ENCODE results near the gene PELI2. TPM values are rescaled to one million over a fixed set of nuclear protein-coding genes. Genes with fewer than 3 reads are reported as not detected.
"Not testable (repeated sequence)": the region's sequence is repeated elsewhere in the genome, so short reads cannot be mapped to it uniquely, and the experiment has no call there.

PELI2 gene
- total RNA-seq, 2 donors from 2014 or later = 31.6 to 41.8 TPM

DNA sequence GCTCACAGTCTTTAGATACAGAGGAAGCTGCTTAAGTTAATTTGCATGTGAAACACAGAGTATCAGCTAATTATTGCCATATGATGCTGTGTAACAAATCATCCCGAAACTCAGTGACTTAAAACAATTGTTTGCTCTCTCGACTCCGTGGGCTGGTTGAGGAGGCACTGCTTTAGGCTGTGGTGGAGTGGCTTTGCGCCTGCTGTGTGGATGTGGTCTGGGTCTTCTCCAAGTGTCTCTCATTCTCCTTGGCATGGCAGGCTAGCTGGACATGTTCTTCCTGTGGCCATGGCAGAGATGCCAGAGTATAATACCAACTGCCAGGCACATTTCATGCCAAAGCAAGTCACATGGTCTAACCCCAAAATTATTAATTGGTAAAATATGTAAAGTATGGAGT lies 40.9 kb downstream of the PELI2 start:
- H3K4me3 ChIP-seq = no peak overlapping the region
- no peak for DNase-seq
- intact Hi-C loops (cut with DNase I) = no loop called here
- 91 to 97% methylated on average over 4 of the region's 4 CpGs for WGBS, 2 donors
- H3K4me1 ChIP-seq = peaks cover 57% of the 10 kb centered on the region
- H3K27ac ChIP-seq = no peak overlapping the region
- no peaks in the 10 kb centered on the region for H3K27me3 ChIP-seq
- no peak for TF ChIP-seq POLR2A (IDR thresholded peaks at IDR 0.05)
- TF ChIP-seq, protein P1, sequence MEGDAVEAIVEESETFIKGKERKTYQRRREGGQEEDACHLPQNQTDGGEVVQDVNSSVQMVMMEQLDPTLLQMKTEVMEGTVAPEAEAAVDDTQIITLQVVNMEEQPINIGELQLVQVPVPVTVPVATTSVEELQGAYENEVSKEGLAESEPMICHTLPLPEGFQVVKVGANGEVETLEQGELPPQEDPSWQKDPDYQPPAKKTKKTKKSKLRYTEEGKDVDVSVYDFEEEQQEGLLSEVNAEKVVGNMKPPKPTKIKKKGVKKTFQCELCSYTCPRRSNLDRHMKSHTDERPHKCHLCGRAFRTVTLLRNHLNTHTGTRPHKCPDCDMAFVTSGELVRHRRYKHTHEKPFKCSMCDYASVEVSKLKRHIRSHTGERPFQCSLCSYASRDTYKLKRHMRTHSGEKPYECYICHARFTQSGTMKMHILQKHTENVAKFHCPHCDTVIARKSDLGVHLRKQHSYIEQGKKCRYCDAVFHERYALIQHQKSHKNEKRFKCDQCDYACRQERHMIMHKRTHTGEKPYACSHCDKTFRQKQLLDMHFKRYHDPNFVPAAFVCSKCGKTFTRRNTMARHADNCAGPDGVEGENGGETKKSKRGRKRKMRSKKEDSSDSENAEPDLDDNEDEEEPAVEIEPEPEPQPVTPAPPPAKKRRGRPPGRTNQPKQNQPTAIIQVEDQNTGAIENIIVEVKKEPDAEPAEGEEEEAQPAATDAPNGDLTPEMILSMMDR (IDR thresholded peaks at IDR 0.05) = no peak
- ATAC-seq = no peak
- no peaks in the 10 kb centered on the region for H3K9me3 ChIP-seq
- H3K36me3 ChIP-seq (replicated peaks in 1 of 2; ENCODE audit: insufficient read depth in 1 of 2, low read depth in 2 of 2) = no peaks in the 10 kb centered on the region

DNA sequence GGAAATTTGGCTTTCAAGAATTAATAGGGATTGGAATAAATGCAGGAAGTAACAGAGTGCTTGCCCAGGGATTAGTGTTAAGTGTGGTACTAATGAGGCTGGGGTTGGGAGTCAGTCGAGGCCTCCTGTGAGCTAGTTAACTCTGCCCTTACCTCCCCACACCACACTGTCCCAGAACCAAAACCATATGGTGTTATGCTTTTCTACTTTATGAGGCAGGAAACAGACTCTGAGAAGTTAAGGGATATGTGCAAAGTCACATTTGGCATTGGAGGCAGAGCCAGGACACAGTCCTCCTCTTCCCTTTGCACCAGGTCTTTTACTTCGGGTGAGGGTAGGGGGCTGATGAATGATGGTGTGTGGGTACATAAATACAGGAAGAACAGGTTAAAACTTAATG lies 41.9 kb downstream of the PELI2 start:
- intact Hi-C loops (cut with DNase I) = no loop called here
- H3K27ac ChIP-seq = peak overlapping the region in 1 of 4 donors; percentile 49
- peaks cover 49% of the 10 kb centered on the region for H3K4me1 ChIP-seq
- ATAC-seq (no peak), DNase-seq (no peak)
- no peak overlapping the region for H3K4me3 ChIP-seq
- no peaks in the 10 kb centered on the region for H3K36me3 ChIP-seq (replicated peaks in 1 of 2; ENCODE audit: insufficient read depth in 1 of 2, low read depth in 2 of 2)
- no peaks in the 10 kb centered on the region for H3K27me3 ChIP-seq
- H3K9me3 ChIP-seq = no peaks in the 10 kb centered on the region
- 2 to 4% methylated on average over 2 of the region's 2 CpGs for WGBS, 2 donors
- no peak for TF ChIP-seq POLR2A (IDR thresholded peaks at IDR 0.05)
- TF ChIP-seq, protein P1 (IDR thresholded peaks at IDR 0.05) = no peak

DNA sequence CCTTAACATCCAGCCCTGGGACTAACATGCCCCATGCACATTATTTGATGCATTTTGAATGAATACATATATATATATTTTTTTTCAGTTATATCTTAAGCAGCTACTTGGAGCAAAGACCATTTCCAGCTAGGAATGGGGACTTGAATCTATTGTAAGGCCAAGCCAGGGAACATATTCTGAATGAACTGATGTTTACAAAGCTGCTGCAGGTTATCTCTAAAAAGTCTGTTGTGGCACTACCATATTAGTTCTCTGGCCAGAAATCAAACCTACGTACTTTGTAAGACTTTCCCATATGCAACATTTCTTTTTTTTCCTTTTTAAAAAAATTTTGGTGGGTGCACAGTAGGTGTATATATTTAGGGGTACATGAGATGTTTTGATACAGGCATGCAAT lies 43.4 kb downstream of the PELI2 start:
- Histone ChIP-seq H3K9me3 (no peaks in the 10 kb centered on the region), H3K4me1 (peaks cover 42% of the 10 kb centered on the region), H3K36me3 (replicated peaks in 1 of 2; ENCODE audit: insufficient read depth in 1 of 2, low read depth in 2 of 2) (no peaks in the 10 kb centered on the region), H3K27me3 (no peaks in the 10 kb centered on the region), H3K4me3 (no peak overlapping the region), H3K27ac (no peak overlapping the region)
- DNase-seq (no peak), ATAC-seq (no peak)
- intact Hi-C loops (cut with DNase I) = no loop called here
- TF ChIP-seq POLR2A (IDR thresholded peaks at IDR 0.05) = no peak
- 34 to 39% methylated on average over 1 of the region's 1 CpG for WGBS, 2 donors

DNA sequence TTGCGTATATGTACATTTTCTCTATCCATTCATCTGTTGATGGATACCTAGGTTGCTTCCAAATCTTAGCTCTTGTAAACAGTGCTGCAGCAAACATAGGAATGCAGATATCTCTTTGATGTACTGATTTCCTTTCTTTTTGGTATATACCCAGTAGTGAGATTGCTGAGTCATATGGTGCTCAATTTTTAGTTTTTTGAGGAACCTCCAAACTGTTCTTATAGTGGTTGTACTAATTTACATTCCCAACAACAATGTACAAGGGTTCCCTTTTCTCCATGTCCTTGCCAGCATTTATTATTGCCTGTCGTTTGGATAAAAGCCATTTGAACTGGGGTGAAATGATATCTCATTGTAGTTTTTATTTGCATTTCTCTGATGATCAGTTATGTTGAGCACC lies 44.3 kb downstream of the PELI2 start:
- Histone ChIP-seq H3K4me3 (no peak overlapping the region), H3K36me3 (replicated peaks in 1 of 2; ENCODE audit: insufficient read depth in 1 of 2, low read depth in 2 of 2) (no peaks in the 10 kb centered on the region), H3K27ac (no peak overlapping the region), H3K9me3 (no peaks in the 10 kb centered on the region), H3K4me1 (peaks cover 39% of the 10 kb centered on the region), H3K27me3 (no peaks in the 10 kb centered on the region)
- ATAC-seq (no peak), DNase-seq (no peak)
- TF ChIP-seq, protein P1 (IDR thresholded peaks at IDR 0.05) = no peak
- TF ChIP-seq POLR2A (IDR thresholded peaks at IDR 0.05) = no peak
- intact Hi-C loops (cut with DNase I) = no loop called here
- WGBS, 2 donors = 67 to 69% methylated on average over 2 of the region's 2 CpGs

DNA sequence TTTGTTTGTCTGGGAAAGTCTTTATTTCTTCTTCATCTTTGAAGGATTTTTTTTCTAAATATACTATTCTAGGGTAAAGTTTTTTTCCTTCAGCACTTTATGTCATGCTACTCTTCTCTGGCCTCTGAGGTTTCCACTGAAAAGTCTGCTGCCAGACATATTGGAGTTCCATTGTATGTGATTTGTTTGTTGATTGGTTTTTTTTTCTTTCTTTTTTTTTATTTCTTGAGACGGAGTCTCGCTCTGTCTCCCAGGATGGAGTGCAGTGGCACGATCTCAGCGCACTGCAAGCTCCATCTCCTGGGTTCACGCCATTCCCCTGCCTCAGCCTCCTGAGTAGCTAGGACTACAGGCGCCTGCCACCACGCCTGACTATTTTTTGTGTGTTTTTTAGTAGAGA lies 48.4 kb downstream of the PELI2 start:
- H3K4me1 ChIP-seq = peaks cover 49% of the 10 kb centered on the region
- H3K27me3 ChIP-seq; H3K9me3 ChIP-seq; H3K36me3 ChIP-seq (replicated peaks in 1 of 2; ENCODE audit: insufficient read depth in 1 of 2, low read depth in 2 of 2); DNase-seq; ATAC-seq; H3K27ac ChIP-seq; H3K4me3 ChIP-seq; intact Hi-C loops (cut with DNase I): not testable (repeated sequence)
- WGBS, 2 donors = 95 to 98% methylated on average over 7 of the region's 7 CpGs

DNA sequence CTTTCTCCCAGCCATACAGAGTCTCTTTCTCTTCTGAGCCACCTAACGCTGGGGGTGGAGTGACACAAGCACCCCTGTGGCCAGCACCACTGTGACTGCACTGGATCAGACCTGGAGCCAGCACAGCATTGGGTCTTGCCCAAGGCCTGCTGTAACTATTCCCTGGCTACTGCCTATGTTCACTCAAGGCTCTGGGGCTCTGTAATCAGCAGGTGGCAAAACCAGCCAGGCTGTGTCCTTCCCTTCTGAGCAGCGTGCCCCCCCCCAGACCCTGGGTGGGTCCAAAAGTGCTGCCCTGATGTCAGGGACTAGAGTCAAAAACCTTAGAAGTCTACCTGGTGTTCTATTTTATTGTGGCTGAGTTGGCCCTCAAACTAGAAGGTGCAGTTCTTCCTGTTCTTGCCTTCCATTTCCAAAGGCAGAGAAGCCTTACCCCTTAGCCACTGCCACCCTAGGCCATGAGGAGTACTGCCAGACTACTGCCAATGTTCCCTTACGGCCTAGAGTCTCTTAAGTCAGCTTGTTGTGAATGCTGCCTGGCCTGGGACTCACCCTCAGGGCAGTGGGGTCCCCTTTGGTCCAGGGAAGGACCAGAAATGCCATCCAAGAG lies 49.9 kb downstream of the PELI2 start:
- intact Hi-C loops (cut with DNase I) = no loop called here
- DNase-seq (peak; percentile 62 to 77 (median 74)), ATAC-seq (peak; percentile 71)
- H3K4me1 ChIP-seq = peaks cover 61% of the 10 kb centered on the region
- H3K36me3 ChIP-seq (replicated peaks in 1 of 2; ENCODE audit: insufficient read depth in 1 of 2, low read depth in 2 of 2) = no peaks in the 10 kb centered on the region
- no peak overlapping the region for H3K4me3 ChIP-seq
- H3K27ac ChIP-seq = peak overlapping the region; percentile 43 to 68 (median 60)
- TF ChIP-seq, protein P1 (IDR thresholded peaks at IDR 0.05) = peak in 4 of 7 experiments; percentile 19 to 43 (median 32)
- TF ChIP-seq POLR2A (IDR thresholded peaks at IDR 0.05) = peak in 1 of 3 donors; percentile 17
- no peaks in the 10 kb centered on the region for H3K27me3 ChIP-seq
- 37 to 43% methylated on average over 2 to 3 of the region's 3 CpGs for WGBS, 2 donors
- no peaks in the 10 kb centered on the region for H3K9me3 ChIP-seq
